Omental fat pad (tissue), 4 donors: Measurements from ENCODE around the gene KIAA1549. TPM values are rescaled to one million over a fixed set of nuclear protein-coding genes. Genes with fewer than 3 reads are reported as not detected.
"Not testable (repeated sequence)": the region's sequence is repeated elsewhere in the genome, so short reads cannot be mapped to it uniquely, and the experiment has no call there.

Experiments used
- ATAC-seq: fragments of 150-250 bp; one replicate; pipeline ENCODE4 v1.9.1; 2016; ENCODE audit warnings: mild to moderate bottlenecking, moderate library complexity; ENCODE audit not compliant: low FRiP score
- DNase-seq: peaks from one replicate; pipeline ENCODE4 v3.0.0-alpha.2; 2019; ENCODE audit warnings: low spot score
- CTCF ChIP-seq, 3 donors: fragments of 450-650 bp; IDR thresholded peaks; one replicate each; pipeline ENCODE4 v1.5.1; 2016 to 2017; ENCODE audit warnings: antibody characterized with exemption in 3 of 3, mild to moderate bottlenecking in 3 of 3, moderate library complexity in 2 of 3
- total RNA-seq, 4 donors: library from RNA; depleted of rRNA; stranded (reverse); fragments of >200 nt; gene quantifications; one replicate each; pipeline ENCODE4 v1.1.0, GENCODE V29; 2016

The KIAA1549 gene
- total RNA-seq, 4 donors from 2014 or later, result 1.2 to 1.6 (median 1.4) TPM

- DNase-seq (no peak), ATAC-seq (no peak)
- no peak for TF ChIP-seq CTCF (IDR thresholded peaks at IDR 0.05)
Measured at GRCh38 chr7:138945821-138946220, 35.4 kb downstream of the KIAA1549 start.

- DNase-seq, result no peak
- no peak for TF ChIP-seq CTCF (IDR thresholded peaks at IDR 0.05)
- no peak for ATAC-seq
Measured at GRCh38 chr7:138945154-138945553, 36.0 kb downstream of the KIAA1549 start.

GRCh38 chr7:138944592-138944991, 36.6 kb downstream of the KIAA1549 start:
- no peak for TF ChIP-seq CTCF (IDR thresholded peaks at IDR 0.05)
- DNase-seq (no peak), ATAC-seq (no peak)

- DNase-seq (no peak), ATAC-seq (no peak)
- no peak for TF ChIP-seq CTCF (IDR thresholded peaks at IDR 0.05)
Measured at GRCh38 chr7:138943061-138943460, 38.1 kb downstream of the KIAA1549 start.

GRCh38 chr7:138941545-138941944, 39.6 kb downstream of the KIAA1549 start:
- no peak for ATAC-seq
- no peak for TF ChIP-seq CTCF (IDR thresholded peaks at IDR 0.05)

GRCh38 chr7:138940602-138941001, 40.6 kb downstream of the KIAA1549 start:
- not testable (repeated sequence) for ATAC-seq, DNase-seq

More at GRCh38 chr7:138941545-138941944, 39.6 kb downstream of the KIAA1549 start:
- no peak for DNase-seq

- no peak for TF ChIP-seq CTCF (IDR thresholded peaks at IDR 0.05)
- ATAC-seq, result no peak
- no peak for DNase-seq
Measured at GRCh38 chr7:138937484-138937883, 43.7 kb downstream of the KIAA1549 start.
